Activated CD8-positive, alpha-beta memory T cell treated with anti-CD3 and anti-CD28 coated beads, Interleukin-2, amount 10 ng/mL, durations not matched to agents 7 days and 5 days (primary cell): ENCODE measurements around the gene ZNF317. TPM values are rescaled to one million over a fixed set of nuclear protein-coding genes. Genes with fewer than 3 reads are reported as not detected.
"Not testable (repeated sequence)": the region's sequence is repeated elsewhere in the genome, so short reads cannot be mapped to it uniquely, and the experiment has no call there.

Experiments used
- ATAC-seq: fragments of 150-1000 bp; cut with Tn5 transposase; one replicate; pipeline ENCODE4 v1.10.0; 2021; ENCODE audit warnings: moderate library complexity
- CTCF ChIA-PET: fragments of 350-600 bp; sonication (Branson Sonifier 250); formaldehyde crosslinking; loops from one replicate; lab custom pipeline; 2021; ENCODE audit warnings: antibody characterized with exemption; lab: Charles Lee
- DNase-seq: peaks from one replicate; pipeline ENCODE4 v3.0.0-alpha.2; 2020
- H3K27ac Mint-ChIP-seq: one replicate; pipeline ENCODE4 v1.8.0; 2021; ENCODE audit warnings: mild to moderate bottlenecking, mixed read lengths
- H3K27me3 Mint-ChIP-seq: one replicate; pipeline ENCODE4 v1.8.0; 2021; ENCODE audit warnings: mixed read lengths
- H3K36me3 Mint-ChIP-seq: one replicate; pipeline ENCODE4 v1.8.0; 2021; ENCODE audit warnings: mild to moderate bottlenecking, mixed read lengths
- H3K4me1 Mint-ChIP-seq: one replicate; pipeline ENCODE4 v1.8.0; 2021; ENCODE audit warnings: mixed read lengths
- H3K4me3 Mint-ChIP-seq: one replicate; pipeline ENCODE4 v1.8.0; 2021; ENCODE audit warnings: mild to moderate bottlenecking, moderate library complexity, mixed read lengths
- H3K9me3 Mint-ChIP-seq: one replicate; pipeline ENCODE4 v1.8.0; 2022; ENCODE audit warnings: low read depth, mixed read lengths
- total RNA-seq, 2 experiments: library from RNA; stranded (reverse); gene quantifications; one replicate each; pipeline ENCODE4 v1.2.3, GENCODE V29; 2021

Gene ZNF317
- total RNA-seq, 2 experiments from 2014 or later = 36.8 to 44.5 TPM

DNA sequence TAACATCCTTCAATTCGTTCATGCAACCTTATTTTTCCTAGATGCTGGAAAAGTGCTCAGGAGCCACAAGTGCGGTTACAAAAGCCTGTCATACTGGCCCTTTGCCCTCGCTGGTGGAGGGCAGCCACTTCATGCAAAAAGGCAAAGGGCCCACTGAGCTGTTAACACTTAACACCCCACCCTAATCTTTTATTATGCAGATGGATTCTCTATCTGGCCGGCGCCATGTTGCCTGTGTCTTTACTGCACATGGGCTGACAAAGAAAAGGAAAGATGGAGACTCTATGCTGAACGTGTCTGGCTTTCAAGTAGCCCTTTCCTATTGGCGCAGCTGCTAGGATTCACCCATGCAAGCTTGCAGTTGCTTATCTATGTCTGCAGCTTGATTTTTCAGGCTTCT lies 49.3 kb downstream of the ZNF317 start:
- H3K4me3 Mint-ChIP-seq = no peak overlapping the region
- CTCF ChIA-PET = interaction anchor here (1.5 kb wide), 1 partner anchor 16 kb away, joined by 3 read pairs; no protein-coding TSS in a partner anchor
- DNase-seq (peak; percentile 3), ATAC-seq (no peak)
- H3K9me3 Mint-ChIP-seq = peaks cover 9% of the 10 kb centered on the region
- no peaks in the 10 kb centered on the region for H3K36me3 Mint-ChIP-seq
- H3K4me1 Mint-ChIP-seq = no peaks in the 10 kb centered on the region
- no peak overlapping the region for H3K27ac Mint-ChIP-seq
- peaks cover 7% of the 10 kb centered on the region for H3K27me3 Mint-ChIP-seq

DNA sequence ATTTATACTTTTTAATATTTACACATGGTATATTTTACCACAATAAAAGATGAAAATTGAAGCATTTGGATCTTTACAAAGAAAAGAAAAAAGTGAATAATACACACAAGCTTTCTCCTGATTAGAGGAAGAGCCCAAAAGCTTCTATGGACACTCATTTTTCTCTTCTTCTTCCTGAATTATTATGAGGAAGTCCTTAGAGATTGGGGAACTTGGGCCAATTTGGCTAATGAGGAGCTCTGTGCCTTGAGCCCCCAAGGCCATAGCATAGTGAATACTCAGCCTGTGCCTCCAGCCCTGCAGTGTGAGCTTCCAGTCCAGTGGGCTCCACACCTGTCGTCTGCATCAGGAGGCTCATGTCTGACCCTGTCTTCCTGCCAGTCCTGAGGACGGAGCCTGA lies 57.8 kb downstream of the ZNF317 start:
- H3K4me3 Mint-ChIP-seq, ATAC-seq, H3K4me1 Mint-ChIP-seq, CTCF ChIA-PET, H3K36me3 Mint-ChIP-seq, H3K27me3 Mint-ChIP-seq, H3K27ac Mint-ChIP-seq, DNase-seq, H3K9me3 Mint-ChIP-seq: not testable (repeated sequence)

DNA sequence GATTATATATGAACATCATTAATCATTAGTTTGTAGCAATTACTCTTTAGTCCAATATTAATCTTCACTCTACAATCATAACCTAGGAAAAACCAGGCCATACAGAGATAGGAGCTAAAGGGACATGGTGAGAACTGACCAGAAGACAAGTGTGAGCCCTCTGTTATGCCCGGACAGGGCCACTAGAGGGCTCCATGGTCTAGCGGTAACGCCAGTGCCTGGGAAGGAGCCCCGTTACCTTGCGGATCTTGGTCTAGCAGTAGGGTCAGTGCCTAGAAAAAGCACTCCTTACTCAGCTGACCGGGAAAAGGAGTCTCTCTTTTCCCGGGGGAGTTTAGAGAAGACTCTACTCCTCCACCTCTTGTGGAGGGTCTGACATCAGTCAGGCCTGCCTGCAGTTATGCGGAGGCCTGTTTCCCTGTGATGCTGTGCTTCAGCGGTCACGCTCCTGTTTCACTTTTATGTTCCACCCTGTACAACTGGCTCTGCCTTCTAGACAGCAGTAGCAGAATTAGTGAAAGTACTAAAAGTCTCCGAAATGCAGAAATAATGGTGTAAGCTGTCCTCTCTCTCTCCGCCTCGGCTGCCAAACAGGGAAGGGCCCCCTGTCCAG lies 65.4 kb downstream of the ZNF317 start:
- H3K9me3 Mint-ChIP-seq = no peaks in the 10 kb centered on the region
- H3K36me3 Mint-ChIP-seq = no peaks in the 10 kb centered on the region
- ATAC-seq = peak; percentile 57
- peak; percentile 73 for DNase-seq
- no peak overlapping the region for H3K27ac Mint-ChIP-seq
- CTCF ChIA-PET = interaction anchor here (0.6 to 2.2 kb wide), 13 partner anchors 17 to 613 kb away, joined by 3 to 11 read pairs (median 3); partner anchors contain the start of genes FBXL12, ZNF266 and ZNF846
- H3K4me1 Mint-ChIP-seq = no peaks in the 10 kb centered on the region
- peak overlapping the region; percentile 52 for H3K4me3 Mint-ChIP-seq
- peaks cover 7% of the 10 kb centered on the region for H3K27me3 Mint-ChIP-seq

Other genes starting within 250 kb of the ZNF317 start
- gene MUC16, start 130.0 kb upstream of the ZNF317 start, total RNA-seq = under 1 TPM; 0.02 to 0.12 TPM
- not detected for gene OR1M1, start 53.3 kb upstream of the ZNF317 start, total RNA-seq
- gene OR7G2, start 32.9 kb upstream of the ZNF317 start, total RNA-seq = not detected
- not detected for gene OR7G1, start 24.6 kb upstream of the ZNF317 start, total RNA-seq
- gene OR7G3, start 13.4 kb upstream of the ZNF317 start, total RNA-seq = not detected
- gene OR7D2, start 38.6 kb downstream of the ZNF317 start, total RNA-seq = not detected
- gene OR7D4, start 79.2 kb downstream of the ZNF317 start, total RNA-seq = not detected
- not detected for gene OR7E24, start 110.5 kb downstream of the ZNF317 start, total RNA-seq
- 1 to 10 TPM; 6.7 to 9.0 TPM for gene ZNF699, start 169.4 kb downstream of the ZNF317 start, total RNA-seq
- 10 to 100 TPM; 10.9 to 14.9 TPM for gene ZNF559, start 183.8 kb downstream of the ZNF317 start, total RNA-seq
- gene ZNF177, start 222.6 kb downstream of the ZNF317 start, total RNA-seq = 1 to 10 TPM; 1.1 to 1.2 TPM